ENCODE data around the gene ZFAND4.
"Not testable (repeated sequence)": the region's sequence is repeated elsewhere in the genome, so short reads cannot be mapped to it uniquely, and the experiment has no call there.

ZFAND4 gene

DNA sequence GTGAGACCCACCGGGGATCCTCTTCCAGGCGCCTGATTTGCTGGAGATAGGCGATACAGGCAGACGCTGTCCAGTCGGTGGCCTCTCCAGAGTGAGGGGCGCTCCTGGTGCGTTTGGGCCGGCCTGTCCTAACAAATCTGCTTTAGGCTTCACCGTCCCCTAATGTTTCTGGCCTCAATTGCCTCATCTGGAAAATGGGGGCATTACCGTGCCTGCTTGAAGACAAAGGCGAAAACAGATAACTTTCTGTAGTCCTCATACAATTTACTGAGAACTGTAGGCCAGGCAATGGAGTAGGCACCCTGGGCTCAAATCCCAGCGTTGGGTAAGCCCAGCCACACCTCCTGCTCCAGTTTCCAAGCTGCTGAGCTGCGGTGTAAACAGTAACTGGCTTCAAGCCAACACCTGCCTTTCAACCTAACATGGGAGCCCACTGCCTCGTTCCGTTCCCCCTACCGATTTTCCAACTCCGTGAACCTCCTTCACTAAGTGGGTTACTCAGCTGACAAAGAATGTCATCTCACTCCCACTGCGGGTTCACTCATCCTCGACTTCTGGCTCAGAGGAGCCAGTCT is 589 bp upstream of the ZFAND4 start (continued):
- TF ChIP-seq ZNF175 (tag by site-specific recombination; IDR thresholded peaks at IDR 0.05) (no peak), KLF8 (tag by site-specific recombination; IDR thresholded peaks at IDR 0.05) (no peak), ZNF248 (tag by site-specific recombination; IDR thresholded peaks at IDR 0.05) (no peak), SP2 (tag by site-specific recombination; IDR thresholded peaks at IDR 0.05) (no peak), ZNF354C (tag by site-specific recombination; IDR thresholded peaks at IDR 0.05; ENCODE audit: borderline replicate concordance, low read depth) (no peak), EGR2 (tag by site-specific recombination; IDR thresholded peaks at IDR 0.05; ENCODE audit: low read depth) (no peak), MZF1 (tag by site-specific recombination; IDR thresholded peaks at IDR 0.05; ENCODE audit: borderline replicate concordance) (0 out of 2 replicates have a peak, but pooled peaks have one; percentile 33), ZNF791 (tag by site-specific recombination; IDR thresholded peaks at IDR 0.05) (no peak), ZNF239 (tag by site-specific recombination; IDR thresholded peaks at IDR 0.05) (no peak), SP3 (tag by site-specific recombination; IDR thresholded peaks at IDR 0.05) (no peak; the same call in 1 of the 2 replicates), ZNF621 (tag by site-specific recombination; IDR thresholded peaks at IDR 0.05) (no peak), ZNF660 (tag by site-specific recombination; IDR thresholded peaks at IDR 0.05) (no peak), ZNF658 (tag by site-specific recombination; IDR thresholded peaks at IDR 0.05) (no peak)
- TF ChIP-seq, protein P1, sequence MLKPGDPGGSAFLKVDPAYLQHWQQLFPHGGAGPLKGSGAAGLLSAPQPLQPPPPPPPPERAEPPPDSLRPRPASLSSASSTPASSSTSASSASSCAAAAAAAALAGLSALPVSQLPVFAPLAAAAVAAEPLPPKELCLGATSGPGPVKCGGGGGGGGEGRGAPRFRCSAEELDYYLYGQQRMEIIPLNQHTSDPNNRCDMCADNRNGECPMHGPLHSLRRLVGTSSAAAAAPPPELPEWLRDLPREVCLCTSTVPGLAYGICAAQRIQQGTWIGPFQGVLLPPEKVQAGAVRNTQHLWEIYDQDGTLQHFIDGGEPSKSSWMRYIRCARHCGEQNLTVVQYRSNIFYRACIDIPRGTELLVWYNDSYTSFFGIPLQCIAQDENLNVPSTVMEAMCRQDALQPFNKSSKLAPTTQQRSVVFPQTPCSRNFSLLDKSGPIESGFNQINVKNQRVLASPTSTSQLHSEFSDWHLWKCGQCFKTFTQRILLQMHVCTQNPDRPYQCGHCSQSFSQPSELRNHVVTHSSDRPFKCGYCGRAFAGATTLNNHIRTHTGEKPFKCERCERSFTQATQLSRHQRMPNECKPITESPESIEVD (tag by site-specific recombination; IDR thresholded peaks at IDR 0.05): no peak

DNA sequence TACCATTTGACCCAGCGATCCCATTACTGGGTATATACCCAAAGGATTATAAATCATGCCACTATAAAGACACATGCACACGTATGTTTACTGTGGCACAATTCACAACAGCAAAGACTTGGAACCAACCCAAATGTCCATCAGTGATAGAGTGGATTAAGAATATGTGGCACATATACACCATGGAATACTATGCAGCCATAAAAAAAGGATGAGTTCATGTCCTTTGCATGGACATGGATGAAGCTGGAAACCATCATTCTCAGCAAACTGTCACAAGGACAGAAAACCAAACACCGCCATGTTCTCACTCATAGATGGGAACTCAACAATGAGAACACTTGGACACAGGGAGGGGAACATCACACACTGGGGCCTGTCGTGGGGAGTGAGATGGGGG is 1.3 kb downstream of the ZFAND4 start:
- H3K4me1 ChIP-seq (ENCODE audit: control insufficient read depth, insufficient read depth, low read length); H3K27ac ChIP-seq (ENCODE audit: extremely low read depth, low read depth, low read length); H3K36me3 ChIP-seq (ENCODE audit: control insufficient read depth in 2 of 2, insufficient read depth in 1 of 2, low read length in 2 of 2); H3K9me3 ChIP-seq (ENCODE audit: control insufficient read depth, insufficient read depth, low read depth, low read length): not testable (repeated sequence)
- TF ChIP-seq KLF8 (tag by site-specific recombination; IDR thresholded peaks at IDR 0.05) (0 out of 2 replicates have a peak, but pooled peaks have one; percentile 9), ZNF202 (tag by site-specific recombination; IDR thresholded peaks at IDR 0.05; ENCODE audit: borderline replicate concordance) (0 out of 2 replicates have a peak, but pooled peaks have one; percentile 35), ZNF580 (tag by site-specific recombination; IDR thresholded peaks at IDR 0.05) (0 out of 2 replicates have a peak, but pooled peaks have one; percentile 45), ZNF146 (tag by site-specific recombination; IDR thresholded peaks at IDR 0.05) (peak; percentile 98)
- TF ChIP-seq, protein P2, sequence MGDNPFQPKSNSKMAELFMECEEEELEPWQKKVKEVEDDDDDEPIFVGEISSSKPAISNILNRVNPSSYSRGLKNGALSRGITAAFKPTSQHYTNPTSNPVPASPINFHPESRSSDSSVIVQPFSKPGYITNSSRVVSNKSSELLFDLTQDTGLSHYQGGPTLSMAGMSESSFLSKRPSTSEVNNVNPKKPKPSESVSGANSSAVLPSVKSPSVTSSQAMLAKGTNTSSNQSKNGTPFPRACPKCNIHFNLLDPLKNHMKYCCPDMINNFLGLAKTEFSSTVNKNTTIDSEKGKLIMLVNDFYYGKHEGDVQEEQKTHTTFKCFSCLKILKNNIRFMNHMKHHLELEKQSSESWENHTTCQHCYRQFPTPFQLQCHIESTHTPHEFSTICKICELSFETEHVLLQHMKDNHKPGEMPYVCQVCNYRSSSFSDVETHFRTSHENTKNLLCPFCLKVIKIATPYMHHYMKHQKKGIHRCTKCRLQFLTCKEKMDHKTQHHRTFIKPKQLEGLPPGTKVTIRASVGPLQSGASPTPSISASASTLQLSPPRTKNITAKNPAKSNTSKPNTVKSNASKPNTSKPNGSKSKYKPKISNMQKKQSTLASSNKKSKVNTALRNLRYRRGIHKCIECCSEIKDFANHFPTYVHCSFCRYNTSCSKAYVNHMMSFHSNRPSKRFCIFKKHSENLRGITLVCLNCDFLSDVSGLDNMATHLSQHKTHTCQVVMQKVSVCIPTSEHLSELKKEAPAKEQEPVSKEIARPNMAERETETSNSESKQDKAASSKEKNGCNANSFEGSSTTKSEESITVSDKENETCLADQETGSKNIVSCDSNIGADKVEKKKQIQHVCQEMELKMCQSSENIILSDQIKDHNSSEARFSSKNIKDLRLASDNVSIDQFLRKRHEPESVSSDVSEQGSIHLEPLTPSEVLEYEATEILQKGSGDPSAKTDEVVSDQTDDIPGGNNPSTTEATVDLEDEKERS (tag by site-specific recombination; IDR thresholded peaks at IDR 0.05): peak; percentile 79; the same call in 1 of the 2 replicates
- peak overlapping the region; percentile 74 for H3K4me3 ChIP-seq (ENCODE audit: low read depth, low read length)
- POLR2A ChIA-PET: interaction anchor here (1.4 to 1.5 kb wide), 2 partner anchors 8 to 206 kb away, joined by 3 read pairs; no protein-coding TSS in a partner anchor
- CTCF ChIA-PET: interaction anchor here (0.6 to 1.8 kb wide), 7 partner anchors 8 to 738 kb away, joined by 3 to 23 read pairs (median 4); no protein-coding TSS in a partner anchor

GRCh38 chr10:45669897-45670296 is 2.7 kb downstream of the ZFAND4 start:
- H3K4me1 ChIP-seq (ENCODE audit: control insufficient read depth, insufficient read depth, low read length); POLR2A ChIA-PET; H3K27ac ChIP-seq (ENCODE audit: extremely low read depth, low read depth, low read length); H3K36me3 ChIP-seq (ENCODE audit: control insufficient read depth in 2 of 2, insufficient read depth in 1 of 2, low read length in 2 of 2); H3K9me3 ChIP-seq (ENCODE audit: control insufficient read depth, insufficient read depth, low read depth, low read length); H3K4me3 ChIP-seq (ENCODE audit: low read depth, low read length): not testable (repeated sequence)
- CTCF ChIA-PET: interaction anchor here (0.6 to 0.7 kb wide), 2 partner anchors 13 to 217 kb away, joined by 3 to 6 read pairs; no protein-coding TSS in a partner anchor

All from HEK293 (cell line).